Inferior parietal cortex (tissue), 1 donor: ENCODE results near the gene NTRK3.
"Not testable (repeated sequence)": the region's sequence is repeated elsewhere in the genome, so short reads cannot be mapped to it uniquely, and the experiment has no call there.

Experiments used
- DNase-seq: peaks from one replicate; pipeline ENCODE4 v3.0.0-alpha.2; 2016; ENCODE audit errors: extremely low spot score

Gene NTRK3

GRCh38 chr15:87877822-87878542 lies 378.6 kb downstream of the NTRK3 start:
- no peak for DNase-seq

DNA sequence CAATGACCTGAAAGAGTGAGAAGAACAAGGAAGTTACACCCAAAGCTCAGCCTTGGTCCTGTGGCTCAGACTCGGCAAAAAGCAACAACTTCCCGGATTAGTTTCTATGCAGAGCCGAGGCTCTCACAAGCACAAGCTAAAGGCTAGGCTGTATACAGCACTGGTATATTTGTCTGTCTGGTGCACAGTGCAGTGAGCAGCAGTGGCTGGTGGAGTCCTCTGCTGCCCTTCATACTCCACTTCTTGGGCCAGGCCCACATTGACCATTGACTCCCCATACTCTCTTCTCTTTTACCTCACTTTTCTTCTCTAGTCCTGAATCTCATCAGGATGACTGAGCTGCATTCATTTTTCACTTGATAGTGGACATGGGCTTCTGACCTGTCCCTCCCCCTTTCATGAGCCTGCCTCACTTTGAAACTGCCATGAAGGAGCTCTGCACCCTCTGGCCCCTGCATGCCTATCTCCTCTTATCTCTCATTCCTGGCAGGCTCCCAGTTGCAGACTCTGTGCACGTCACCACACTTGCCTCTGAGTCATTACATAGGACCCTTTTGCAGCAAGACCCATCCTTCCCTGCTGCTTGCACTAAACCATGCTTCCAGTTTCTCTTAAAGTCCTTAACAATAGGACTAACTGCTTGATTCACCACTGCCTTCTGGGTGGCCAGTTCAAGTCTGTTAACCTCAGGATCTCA lies 379.3 kb downstream of the NTRK3 start:
- DNase-seq: no peak

- peak; percentile 11 for DNase-seq
Measured at GRCh38 chr15:87874896-87875711, 381.4 kb downstream of the NTRK3 start.

DNA sequence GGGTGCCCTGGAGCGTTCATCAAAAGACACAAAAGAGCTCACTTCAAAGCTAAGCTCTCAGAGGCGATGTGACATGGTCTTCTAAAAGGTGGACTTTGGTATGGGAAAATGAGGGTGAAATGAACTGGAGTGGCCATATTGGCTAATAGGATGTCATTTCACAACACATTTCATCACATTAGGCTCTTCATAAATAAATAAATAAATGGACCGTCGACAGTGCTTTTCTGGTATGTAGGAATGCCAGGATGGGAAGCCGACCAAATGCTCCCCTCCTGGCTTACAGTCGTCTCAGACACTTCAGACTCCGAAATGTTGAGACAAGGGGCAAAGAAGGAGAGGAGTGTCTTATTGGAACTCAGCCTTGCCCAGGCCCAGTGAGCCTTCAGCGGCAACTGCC lies 383.0 kb downstream of the NTRK3 start:
- no peak for DNase-seq

GRCh38 chr15:87871731-87872320 lies 384.7 kb downstream of the NTRK3 start:
- no peak for DNase-seq

DNA sequence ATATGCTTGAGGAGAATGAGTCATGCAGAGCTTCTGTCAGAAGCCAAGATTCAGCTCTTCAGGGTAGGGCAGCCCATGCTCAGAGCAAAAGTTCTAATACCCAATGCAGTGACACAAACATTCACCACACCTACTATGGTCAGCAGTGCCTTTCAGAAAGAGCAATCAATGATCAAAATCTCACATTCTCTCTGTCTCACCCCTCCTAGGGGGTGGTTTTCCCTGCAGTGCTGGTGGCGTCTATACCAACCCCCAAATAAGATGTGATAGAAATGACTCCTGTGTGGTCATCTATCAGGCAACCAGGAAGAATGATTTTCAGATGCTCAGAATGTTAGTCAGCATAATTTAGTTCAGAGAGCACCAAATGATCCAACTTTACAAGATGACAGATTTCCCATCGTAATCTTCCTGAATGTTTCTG lies 385.3 kb downstream of the NTRK3 start:
- DNase-seq: no peak

DNA sequence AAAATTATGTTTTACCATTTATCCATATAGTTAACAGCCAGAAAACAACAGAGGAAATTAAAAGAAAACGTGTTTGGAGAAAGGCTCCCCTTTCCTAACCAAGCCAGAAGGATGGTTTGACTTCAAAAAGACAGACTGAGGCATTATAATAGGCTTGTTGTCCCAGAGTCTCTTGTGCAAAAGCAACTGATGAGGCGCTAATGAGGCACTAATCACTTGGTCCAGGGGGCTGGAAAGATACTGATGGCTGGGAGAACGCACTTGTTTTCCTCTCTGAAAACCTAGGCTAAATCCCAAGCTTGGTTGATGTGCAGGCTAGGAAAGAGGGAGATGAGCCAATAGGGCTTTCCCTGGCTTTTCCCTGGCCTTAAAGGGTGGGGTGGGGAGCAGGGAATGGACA lies 389.6 kb downstream of the NTRK3 start:
- no peak for DNase-seq

DNA sequence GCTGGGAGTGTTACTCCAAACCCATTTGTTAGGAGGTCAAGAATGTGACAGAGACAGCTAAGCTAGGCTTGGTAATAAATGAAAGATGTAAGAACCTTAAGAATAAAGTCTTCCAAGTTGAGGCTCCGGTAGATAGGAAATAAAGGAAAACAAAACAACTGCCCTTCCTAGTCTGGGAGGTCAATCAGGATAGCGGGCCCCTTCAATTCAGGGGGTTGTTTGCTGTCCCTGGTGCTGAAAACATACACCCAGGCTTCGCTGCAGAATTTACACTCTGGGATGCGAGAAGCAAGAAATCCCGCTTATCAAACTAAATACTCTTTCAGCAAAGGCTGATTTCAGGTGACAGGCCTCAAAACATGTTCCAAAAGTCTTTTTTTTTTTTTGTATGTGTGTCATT lies 393.4 kb downstream of the NTRK3 start:
- DNase-seq: no peak

GRCh38 chr15:87860743-87861142 lies 395.8 kb downstream of the NTRK3 start:
- DNase-seq: no peak

DNA sequence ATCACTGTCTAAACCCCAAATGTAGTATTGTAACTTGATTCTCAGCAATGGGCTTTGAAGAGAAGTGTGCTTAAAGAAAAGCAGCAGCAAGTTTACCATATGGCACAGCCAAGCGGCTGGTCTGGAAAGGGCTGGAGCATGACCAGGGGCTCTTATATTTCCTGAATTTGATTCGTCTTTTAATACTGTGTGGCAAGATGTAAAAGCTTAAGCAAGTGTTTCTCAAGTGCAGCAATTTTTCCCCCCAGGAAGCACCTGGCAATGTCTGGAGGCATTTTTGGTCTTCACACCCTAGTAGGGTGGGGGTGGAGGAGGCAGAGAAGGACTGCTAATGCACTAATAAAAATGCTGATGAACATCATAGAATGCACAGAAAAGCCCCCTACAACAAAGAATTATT lies 397.9 kb downstream of the NTRK3 start:
- DNase-seq: no peak

- DNase-seq: no peak
Measured at GRCh38 chr15:87851497-87851896, 405.0 kb downstream of the NTRK3 start.

DNA sequence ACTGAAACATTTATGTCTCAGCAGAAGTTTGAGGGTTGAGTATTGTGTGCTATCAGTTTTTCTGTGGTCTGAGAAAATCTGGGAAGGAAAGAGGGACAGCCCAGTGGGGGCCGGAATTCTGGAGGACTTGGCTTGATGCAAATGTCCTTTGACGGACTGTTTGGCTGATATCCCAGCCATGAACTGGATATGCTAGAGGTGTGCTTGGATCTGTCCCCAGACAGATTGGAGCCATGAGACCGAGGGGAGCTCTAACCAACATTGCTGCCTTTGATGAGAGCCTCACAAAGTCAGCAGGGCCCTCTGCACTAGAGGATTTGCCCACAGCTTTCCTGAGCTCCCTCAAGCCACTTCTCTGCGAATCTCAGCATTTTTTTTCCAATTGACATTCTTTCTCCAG lies 405.6 kb downstream of the NTRK3 start:
- no peak for DNase-seq

DNA sequence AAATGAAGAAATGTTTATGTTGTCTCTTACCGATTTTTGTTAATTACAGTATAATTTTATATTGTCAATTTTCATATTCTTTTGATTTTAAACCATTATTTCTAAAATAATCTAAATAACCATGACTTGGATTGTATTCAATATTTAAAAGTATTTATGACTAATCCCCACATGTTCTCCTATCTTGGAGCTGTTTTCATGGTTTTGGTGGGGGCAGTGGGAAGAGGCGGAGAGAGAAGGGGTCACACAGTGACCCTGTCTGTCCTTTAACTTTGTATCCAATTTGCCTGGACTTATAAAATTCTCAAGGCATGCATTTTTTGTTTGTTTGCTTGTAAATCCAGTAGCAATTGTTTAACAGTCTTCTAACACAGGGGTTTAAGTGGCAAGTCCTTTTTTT lies 407.4 kb downstream of the NTRK3 start:
- no peak for DNase-seq

- DNase-seq: no peak
Measured at GRCh38 chr15:87848012-87848411, 408.5 kb downstream of the NTRK3 start.

- DNase-seq: no peak
Measured at GRCh38 chr15:87846746-87847145, 409.8 kb downstream of the NTRK3 start.

GRCh38 chr15:87843312-87843711 lies 413.2 kb downstream of the NTRK3 start:
- no peak for DNase-seq

DNA sequence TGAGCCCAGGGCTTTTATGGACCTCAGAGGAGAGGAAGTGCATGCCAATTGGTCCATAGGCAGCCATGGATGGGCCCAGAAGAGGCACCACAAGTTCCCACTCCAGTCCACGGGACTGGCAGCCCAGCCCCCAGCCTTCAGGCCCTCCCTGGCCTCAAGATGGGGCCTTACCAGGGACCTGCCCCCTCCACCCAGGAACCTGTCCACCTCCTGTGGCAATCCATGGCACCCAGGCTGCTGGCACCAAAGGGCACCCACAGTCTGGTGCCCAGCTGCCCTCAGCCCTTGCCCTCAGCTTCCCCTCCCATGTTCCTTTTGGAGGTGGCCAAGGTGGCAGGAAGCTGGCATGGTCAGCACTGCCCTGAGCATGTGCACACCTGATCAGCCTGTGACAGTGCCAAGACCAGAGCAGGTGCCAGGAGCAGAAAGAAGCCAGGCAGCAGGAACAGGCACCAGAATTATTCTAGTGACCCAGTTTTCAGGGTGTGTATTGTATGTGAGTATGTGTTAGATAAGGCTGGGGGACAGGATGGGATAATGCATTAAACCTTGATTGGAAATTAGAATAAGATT lies 415.0 kb downstream of the NTRK3 start:
- DNase-seq: no peak

- not testable (repeated sequence) for DNase-seq
Measured at GRCh38 chr15:87835830-87836229, 420.7 kb downstream of the NTRK3 start.

DNA sequence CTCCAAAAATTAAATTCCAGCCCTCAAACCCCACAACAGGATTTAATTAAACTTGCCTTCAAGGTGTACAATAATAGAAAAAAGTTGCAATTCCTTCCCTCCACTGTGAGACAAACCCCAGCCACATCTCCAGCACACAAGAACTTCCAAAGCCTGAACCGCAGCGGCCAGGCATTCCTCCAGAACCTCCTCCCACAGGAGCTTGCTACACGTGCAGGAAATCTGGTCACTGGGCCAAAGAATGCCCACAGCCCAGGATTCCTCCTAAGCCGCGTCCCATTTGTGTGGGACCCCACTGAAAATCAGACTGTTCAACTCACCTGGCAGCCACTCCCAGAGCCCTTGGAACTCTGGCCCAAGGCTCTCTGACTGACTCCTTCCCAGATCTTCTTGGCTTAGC lies 423.2 kb downstream of the NTRK3 start:
- DNase-seq: not testable (repeated sequence)

DNA sequence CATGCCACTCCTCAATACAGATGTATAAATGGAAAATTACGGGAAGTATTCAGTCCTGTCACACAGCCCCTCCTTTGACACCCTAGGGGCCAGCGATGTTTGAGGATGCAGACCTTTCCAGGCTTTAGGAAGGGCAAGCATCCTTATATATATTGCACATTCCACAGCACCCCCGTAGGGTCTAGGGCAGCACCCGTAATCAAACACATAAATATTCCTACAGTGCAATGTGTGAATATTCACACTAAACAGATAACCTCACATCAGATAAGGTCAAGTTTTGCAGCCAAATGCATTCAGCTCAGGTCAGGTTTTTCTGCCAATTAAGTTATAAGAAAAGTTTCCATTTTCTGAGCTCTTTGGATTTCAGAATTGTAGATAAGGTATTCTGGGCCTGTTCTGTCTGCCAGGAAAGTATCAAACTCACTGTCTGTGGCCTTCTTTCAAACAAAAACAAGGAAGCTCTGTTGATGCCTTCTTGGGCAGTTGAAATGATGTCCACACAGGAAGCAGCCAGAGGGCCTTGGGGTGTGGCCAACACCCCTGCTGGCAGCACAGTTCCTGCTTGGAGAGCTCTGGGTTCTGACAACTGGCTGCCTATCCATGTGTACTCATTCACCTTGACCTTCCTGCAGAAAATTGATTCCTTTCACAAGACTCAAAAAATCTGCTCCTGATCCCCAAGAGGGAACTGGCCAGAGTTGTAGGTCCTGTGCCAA lies 427.0 kb downstream of the NTRK3 start:
- no peak for DNase-seq

- no peak for DNase-seq
Measured at GRCh38 chr15:87828608-87829007, 427.9 kb downstream of the NTRK3 start.
